Astrocyte of the cerebellum (primary cell): Measurements from ENCODE around the gene PLOD2.

Experiments used
- DNase-seq: peaks from one replicate; pipeline ENCODE4 v3.0.0-alpha.2; 2011; ENCODE audit warnings: low read depth
- H3K4me3 ChIP-seq: 2 replicates; pipeline ENCODE4 v1.5.1; 2011; ENCODE audit warnings: mild to moderate bottlenecking, low read depth, low read length, moderate library complexity
- in situ Hi-C: cut with HindIII; loops from 2 replicates; pipeline ENCODE4 v1.10.0; 2017; ENCODE audit warnings: low sequenced_read_pairs
- TF ChIP-seq, protein P1 (sequence below): IDR thresholded peaks from 2 replicates; pipeline ENCODE4 v1.5.1; 2012; ENCODE audit warnings: low read length, low read depth, moderate library complexity, mild to moderate bottlenecking; ENCODE audit errors: missing control alignments

The PLOD2 gene

DNA sequence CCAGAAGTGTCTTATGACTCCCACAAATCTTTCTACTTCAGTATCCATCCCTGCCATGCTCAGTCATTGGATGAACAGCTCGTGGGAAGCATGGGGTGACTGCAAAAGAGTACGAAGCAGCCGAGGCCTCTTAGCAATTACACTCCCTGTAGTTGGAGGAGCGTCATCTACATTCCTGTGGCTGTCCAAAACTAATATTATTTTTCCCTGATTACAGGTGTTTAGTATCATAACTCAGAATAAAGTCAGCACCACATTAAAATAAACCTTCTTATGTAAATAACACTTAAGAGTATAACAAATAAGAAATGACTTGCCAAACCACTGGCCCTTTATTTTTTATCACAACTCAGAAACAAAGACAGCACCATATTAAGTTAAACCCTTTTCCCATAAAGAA, 141.5 kb downstream of the PLOD2 start:
- in situ Hi-C loops = no loop called here
- TF ChIP-seq, protein P1, sequence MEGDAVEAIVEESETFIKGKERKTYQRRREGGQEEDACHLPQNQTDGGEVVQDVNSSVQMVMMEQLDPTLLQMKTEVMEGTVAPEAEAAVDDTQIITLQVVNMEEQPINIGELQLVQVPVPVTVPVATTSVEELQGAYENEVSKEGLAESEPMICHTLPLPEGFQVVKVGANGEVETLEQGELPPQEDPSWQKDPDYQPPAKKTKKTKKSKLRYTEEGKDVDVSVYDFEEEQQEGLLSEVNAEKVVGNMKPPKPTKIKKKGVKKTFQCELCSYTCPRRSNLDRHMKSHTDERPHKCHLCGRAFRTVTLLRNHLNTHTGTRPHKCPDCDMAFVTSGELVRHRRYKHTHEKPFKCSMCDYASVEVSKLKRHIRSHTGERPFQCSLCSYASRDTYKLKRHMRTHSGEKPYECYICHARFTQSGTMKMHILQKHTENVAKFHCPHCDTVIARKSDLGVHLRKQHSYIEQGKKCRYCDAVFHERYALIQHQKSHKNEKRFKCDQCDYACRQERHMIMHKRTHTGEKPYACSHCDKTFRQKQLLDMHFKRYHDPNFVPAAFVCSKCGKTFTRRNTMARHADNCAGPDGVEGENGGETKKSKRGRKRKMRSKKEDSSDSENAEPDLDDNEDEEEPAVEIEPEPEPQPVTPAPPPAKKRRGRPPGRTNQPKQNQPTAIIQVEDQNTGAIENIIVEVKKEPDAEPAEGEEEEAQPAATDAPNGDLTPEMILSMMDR = no peak
- peak; percentile 49 for DNase-seq

More for the DNA sequence above, 141.5 kb downstream of the PLOD2 start:
- no peak overlapping the region for H3K4me3 ChIP-seq
